Measurements from ENCODE around the gene VPS37C.

- TF ChIP-seq, protein P1, sequence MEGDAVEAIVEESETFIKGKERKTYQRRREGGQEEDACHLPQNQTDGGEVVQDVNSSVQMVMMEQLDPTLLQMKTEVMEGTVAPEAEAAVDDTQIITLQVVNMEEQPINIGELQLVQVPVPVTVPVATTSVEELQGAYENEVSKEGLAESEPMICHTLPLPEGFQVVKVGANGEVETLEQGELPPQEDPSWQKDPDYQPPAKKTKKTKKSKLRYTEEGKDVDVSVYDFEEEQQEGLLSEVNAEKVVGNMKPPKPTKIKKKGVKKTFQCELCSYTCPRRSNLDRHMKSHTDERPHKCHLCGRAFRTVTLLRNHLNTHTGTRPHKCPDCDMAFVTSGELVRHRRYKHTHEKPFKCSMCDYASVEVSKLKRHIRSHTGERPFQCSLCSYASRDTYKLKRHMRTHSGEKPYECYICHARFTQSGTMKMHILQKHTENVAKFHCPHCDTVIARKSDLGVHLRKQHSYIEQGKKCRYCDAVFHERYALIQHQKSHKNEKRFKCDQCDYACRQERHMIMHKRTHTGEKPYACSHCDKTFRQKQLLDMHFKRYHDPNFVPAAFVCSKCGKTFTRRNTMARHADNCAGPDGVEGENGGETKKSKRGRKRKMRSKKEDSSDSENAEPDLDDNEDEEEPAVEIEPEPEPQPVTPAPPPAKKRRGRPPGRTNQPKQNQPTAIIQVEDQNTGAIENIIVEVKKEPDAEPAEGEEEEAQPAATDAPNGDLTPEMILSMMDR (IDR thresholded peaks at IDR 0.05) = no peak
- TF ChIP-seq EP300 (IDR thresholded peaks at IDR 0.05) = no peak
Observed at GRCh38 chr11:61181489-61181888, 20.3 kb upstream of the VPS37C start.
